Loucy (cell line): ENCODE results near the gene COL2A1.

Experiments used
- H2AFZ ChIP-seq: fragments of 200-600 bp; sonication (generic); 2 replicates; pipeline ENCODE4 v1.6.0; 2016; ENCODE audit warnings: antibody characterized with exemption, mild to moderate bottlenecking, low read length, moderate library complexity
- H3F3A ChIP-seq: fragments of 200-600 bp; 2 replicates; pipeline ENCODE4 v1.6.0; 2016; ENCODE audit warnings: antibody characterized with exemption, low read depth, mild to moderate bottlenecking
- H3K27me3 ChIP-seq: fragments of 200-600 bp; sonication (generic); 2 replicates; pipeline ENCODE4 v1.6.1; 2014; ENCODE audit warnings: low read length, mild to moderate bottlenecking; ENCODE audit not compliant: insufficient read depth, poor library complexity, severe bottlenecking
- H3K36me3 ChIP-seq: fragments of 200-600 bp; sonication (generic); 2 replicates; pipeline ENCODE4 v1.6.1; 2016; ENCODE audit warnings: low read length; ENCODE audit not compliant: insufficient read depth
- H3K4me1 ChIP-seq: fragments of 200-600 bp; sonication (generic); 2 replicates; pipeline ENCODE4 v1.5.1; 2014; ENCODE audit warnings: low read length, mild to moderate bottlenecking; ENCODE audit not compliant: insufficient read depth, poor library complexity, severe bottlenecking
- H3K4me2 ChIP-seq: fragments of 200-600 bp; sonication (generic); 2 replicates; pipeline ENCODE4 v1.6.0; 2014; ENCODE audit warnings: antibody characterized with exemption, low read length, low read depth, mild to moderate bottlenecking; ENCODE audit not compliant: poor library complexity, severe bottlenecking
- H3K4me3 ChIP-seq: fragments of 200-600 bp; sonication (generic); 2 replicates; pipeline ENCODE4 v1.5.1; 2014; ENCODE audit warnings: low read length, mild to moderate bottlenecking, mixed read lengths; ENCODE audit not compliant: poor library complexity, severe bottlenecking
- H3K79me2 ChIP-seq: fragments of 200-600 bp; sonication (generic); 2 replicates; pipeline ENCODE4 v1.6.1; 2014; ENCODE audit warnings: low read length; ENCODE audit not compliant: insufficient read depth
- H3K9ac ChIP-seq: fragments of 200-600 bp; sonication (generic); 2 replicates; pipeline ENCODE4 v1.6.0; 2014; ENCODE audit warnings: mild to moderate bottlenecking, low read depth, low read length, moderate library complexity; ENCODE audit not compliant: poor library complexity, severe bottlenecking
- H3K9me2 ChIP-seq: fragments of 200-600 bp; sonication (generic); replicated peaks from 2 replicates; pipeline ENCODE4 v1.6.1; 2016; ENCODE audit warnings: low read depth, low read length, mixed read lengths
- H3K9me3 ChIP-seq: fragments of 200-600 bp; sonication (generic); 2 replicates; pipeline ENCODE4 v1.6.1; 2014; ENCODE audit warnings: mild to moderate bottlenecking, antibody characterized with exemption, low read length, low read depth; ENCODE audit not compliant: insufficient read depth
- H4K20me1 ChIP-seq: fragments of 200-600 bp; sonication (generic); 2 replicates; pipeline ENCODE4 v1.6.0; 2014; ENCODE audit warnings: antibody characterized with exemption, low read length, mild to moderate bottlenecking; ENCODE audit not compliant: insufficient read depth, poor library complexity, severe bottlenecking
- EZH2phosphoT487 ChIP-seq: fragments of 200-600 bp; IDR thresholded peaks from 2 replicates; pipeline ENCODE4 v1.6.1; 2018; ENCODE audit warnings: antibody characterized with exemption, mild to moderate bottlenecking, moderate library complexity, borderline replicate concordance
- TF ChIP-seq, protein P1 (sequence below): fragments of 200-600 bp; sonication (generic); conservative IDR thresholded peaks from 2 replicates; pipeline ENCODE4 v1.5.1; 2014; ENCODE audit warnings: mild to moderate bottlenecking, antibody characterized with exemption, low read length

The COL2A1 gene

DNA sequence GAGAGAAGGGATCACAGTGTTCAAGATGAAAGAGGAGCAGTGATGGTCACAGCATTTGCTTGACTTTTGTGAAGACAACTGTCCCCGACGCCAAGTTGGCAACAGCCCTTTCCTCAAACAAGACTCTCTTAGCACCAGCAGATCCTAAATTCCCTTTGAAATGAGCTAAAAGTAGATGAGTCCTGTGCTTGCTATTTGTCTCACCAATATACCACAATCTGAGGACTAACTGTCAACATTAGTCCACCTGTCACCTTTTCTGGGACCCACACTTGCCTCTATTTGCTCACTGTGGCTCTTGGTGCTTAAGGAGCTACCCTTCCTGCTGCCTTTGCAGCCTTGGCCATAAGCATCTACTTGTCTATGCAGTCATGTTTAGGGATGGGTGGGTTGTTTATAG is 47.4 kb upstream of the COL2A1 start:
- Histone ChIP-seq H4K20me1 (no peaks in the 10 kb centered on the region), H3K4me3 (no peak overlapping the region), H3K4me1 (no peaks in the 10 kb centered on the region), H3K27me3 (no peaks in the 10 kb centered on the region), H3K79me2 (no peaks in the 10 kb centered on the region), H3K9me3 (no peaks in the 10 kb centered on the region), H2AFZ (no peak overlapping the region), H3K4me2 (no peak overlapping the region), H3K9me2 (no peaks in the 10 kb centered on the region), H3F3A (no peaks in the 10 kb centered on the region), H3K36me3 (peaks cover 34% of the 10 kb centered on the region; the same call in 1 of the 2 replicates), H3K9ac (no peak overlapping the region)
- TF ChIP-seq, protein P1, sequence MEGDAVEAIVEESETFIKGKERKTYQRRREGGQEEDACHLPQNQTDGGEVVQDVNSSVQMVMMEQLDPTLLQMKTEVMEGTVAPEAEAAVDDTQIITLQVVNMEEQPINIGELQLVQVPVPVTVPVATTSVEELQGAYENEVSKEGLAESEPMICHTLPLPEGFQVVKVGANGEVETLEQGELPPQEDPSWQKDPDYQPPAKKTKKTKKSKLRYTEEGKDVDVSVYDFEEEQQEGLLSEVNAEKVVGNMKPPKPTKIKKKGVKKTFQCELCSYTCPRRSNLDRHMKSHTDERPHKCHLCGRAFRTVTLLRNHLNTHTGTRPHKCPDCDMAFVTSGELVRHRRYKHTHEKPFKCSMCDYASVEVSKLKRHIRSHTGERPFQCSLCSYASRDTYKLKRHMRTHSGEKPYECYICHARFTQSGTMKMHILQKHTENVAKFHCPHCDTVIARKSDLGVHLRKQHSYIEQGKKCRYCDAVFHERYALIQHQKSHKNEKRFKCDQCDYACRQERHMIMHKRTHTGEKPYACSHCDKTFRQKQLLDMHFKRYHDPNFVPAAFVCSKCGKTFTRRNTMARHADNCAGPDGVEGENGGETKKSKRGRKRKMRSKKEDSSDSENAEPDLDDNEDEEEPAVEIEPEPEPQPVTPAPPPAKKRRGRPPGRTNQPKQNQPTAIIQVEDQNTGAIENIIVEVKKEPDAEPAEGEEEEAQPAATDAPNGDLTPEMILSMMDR: no peak
- no peak for TF ChIP-seq EZH2phosphoT487

DNA sequence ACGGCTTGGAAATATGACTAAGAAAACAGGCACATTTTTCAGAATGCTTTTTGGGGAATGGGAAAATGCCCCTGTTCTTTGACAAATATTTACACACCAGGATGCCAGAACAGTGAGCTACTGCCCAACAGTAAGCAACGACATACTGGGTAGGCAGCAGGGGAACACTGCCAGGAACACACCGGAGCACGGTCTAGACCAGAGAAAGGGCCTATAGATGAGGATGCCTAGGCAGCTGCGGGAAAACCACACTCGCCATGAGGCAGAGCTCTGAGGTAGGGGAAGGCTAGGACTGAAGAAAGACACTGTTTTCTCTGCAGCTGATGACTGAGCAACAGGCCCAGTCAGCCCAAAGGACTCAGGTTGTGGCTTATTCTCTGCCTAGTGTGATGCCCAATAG is 45.9 kb upstream of the COL2A1 start:
- no peaks in the 10 kb centered on the region for H3K4me1 ChIP-seq
- H3K9ac ChIP-seq: no peak overlapping the region
- no peaks in the 10 kb centered on the region for H3K27me3 ChIP-seq
- TF ChIP-seq, protein P1: no peak
- no peak for TF ChIP-seq EZH2phosphoT487
- H3K4me3 ChIP-seq: no peak overlapping the region
- no peaks in the 10 kb centered on the region for H3K9me3 ChIP-seq
- no peaks in the 10 kb centered on the region for H3F3A ChIP-seq
- H2AFZ ChIP-seq: no peak overlapping the region
- H4K20me1 ChIP-seq: no peaks in the 10 kb centered on the region
- no peaks in the 10 kb centered on the region for H3K79me2 ChIP-seq
- H3K4me2 ChIP-seq: no peak overlapping the region
- no peaks in the 10 kb centered on the region for H3K9me2 ChIP-seq
- H3K36me3 ChIP-seq: peaks cover 49% of the 10 kb centered on the region; the same call in 1 of the 2 replicates

DNA sequence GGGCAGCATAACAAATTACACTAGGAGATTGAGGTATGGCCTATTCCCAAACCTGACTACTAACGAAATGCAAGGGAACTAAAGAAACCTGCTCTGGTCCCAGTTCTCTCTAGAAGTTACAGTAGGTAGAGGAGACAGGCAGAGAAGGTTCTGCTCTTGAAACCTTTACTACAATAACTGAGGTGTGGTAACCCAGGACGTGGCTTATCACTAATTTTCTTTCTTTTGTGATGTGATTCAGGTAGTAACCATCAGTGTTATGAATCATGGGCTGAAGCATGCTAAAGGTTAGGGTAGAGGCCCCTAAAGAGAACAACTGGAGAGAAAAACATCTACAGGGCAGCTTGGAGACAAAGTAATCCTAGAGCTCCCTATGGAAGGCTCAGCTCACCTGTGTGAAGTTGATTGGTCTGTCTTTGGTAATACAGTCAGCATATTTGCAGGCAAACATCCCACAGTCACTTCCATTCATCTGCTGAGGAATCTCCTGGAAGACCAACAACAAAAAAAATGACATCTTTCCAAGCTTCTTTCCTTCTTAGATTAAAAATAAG is 41.8 kb upstream of the COL2A1 start:
- Histone ChIP-seq H3K27me3 (no peaks in the 10 kb centered on the region), H3F3A (no peaks in the 10 kb centered on the region), H3K36me3 (peaks cover 71% of the 10 kb centered on the region; the same call in 1 of the 2 replicates)

More for the DNA sequence above, 41.8 kb upstream of the COL2A1 start:
- Histone ChIP-seq H3K4me1 (no peaks in the 10 kb centered on the region), H3K9ac (no peak overlapping the region), H3K4me3 (no peak overlapping the region), H3K79me2 (no peaks in the 10 kb centered on the region), H4K20me1 (no peaks in the 10 kb centered on the region), H3K4me2 (no peak overlapping the region), H2AFZ (no peak overlapping the region), H3K9me3 (no peaks in the 10 kb centered on the region), H3K9me2 (no peaks in the 10 kb centered on the region)
- TF ChIP-seq, protein P1: no peak
- no peak for TF ChIP-seq EZH2phosphoT487
